Lower leg skin (tissue), 4 donors: ENCODE data around the gene LILRA6. TPM values are rescaled to one million over a fixed set of nuclear protein-coding genes. Genes with fewer than 3 reads are reported as not detected.
"Not testable (repeated sequence)": the region's sequence is repeated elsewhere in the genome, so short reads cannot be mapped to it uniquely, and the experiment has no call there.

Experiments used
- DNase-seq, 2 donors: peaks; one replicate each; pipeline ENCODE4 v3.0.0-alpha.2; 2019; ENCODE audit warnings: low spot score in 2 of 2
- H3K4me3 ChIP-seq: fragments of 200-600 bp; sonication (generic); 2 replicates; pipeline ENCODE4 v1.5.1; 2017; ENCODE audit warnings: mild to moderate bottlenecking, low read depth; ENCODE audit not compliant: poor library complexity, severe bottlenecking
- CTCF ChIP-seq, 3 donors: fragments of 450-650 bp; IDR thresholded peaks; one replicate each; pipeline ENCODE4 v1.5.1; 2016; ENCODE audit warnings: antibody characterized with exemption in 3 of 3, mild to moderate bottlenecking in 3 of 3, moderate library complexity in 2 of 3
- POLR2A ChIP-seq, 2 donors: fragments of 450-650 bp; IDR thresholded peaks; one replicate each; pipeline ENCODE4 v1.6.1; 2016 to 2017; ENCODE audit warnings: antibody characterized with exemption in 2 of 2, mild to moderate bottlenecking in 1 of 2, moderate library complexity in 1 of 2
- WGBS, 2 donors: methylation state at CpG; one replicate each; pipeline ENCODE4 v1.1.5; 2018; 5-methylcytosine and 5-hydroxymethylcytosine counted together
- intact Hi-C: fragments of 100-400 bp; cut with DNase I; formaldehyde crosslinking; loops from one replicate; pipeline ENCODE4 v1.15.0; 2023; ENCODE audit warnings: low total_unique reads
- total RNA-seq, 4 donors: library from RNA; depleted of rRNA; stranded (reverse); fragments of >200 nt; gene quantifications; one replicate each; pipeline ENCODE4 v1.1.0, GENCODE V29; 2016

The LILRA6 gene
- total RNA-seq, 4 donors from 2014 or later, result 0.98 to 1.6 (median 1.5) TPM; not detected in 1

- no peak overlapping the region for H3K4me3 ChIP-seq
- DNase-seq, result no peak
- intact Hi-C loops, result no loop called here
- no peak for TF ChIP-seq POLR2A (IDR thresholded peaks at IDR 0.05)
- no peak for TF ChIP-seq CTCF (IDR thresholded peaks at IDR 0.05)
- WGBS, 2 donors, result 72 to 82% methylated on average over 13 of the region's 13 CpGs
These were observed 40.6 kb downstream of the LILRA6 start for GRCh38 chr19:54201980-54202379.

- DNase-seq, result no peak
- intact Hi-C loops, result no loop called here
- 2 to 4% methylated on average over 25 to 28 of the region's 28 CpGs for WGBS, 2 donors
- peak overlapping the region; percentile 54 for H3K4me3 ChIP-seq
- TF ChIP-seq CTCF (IDR thresholded peaks at IDR 0.05) (no peak), POLR2A (IDR thresholded peaks at IDR 0.05) (no peak)
These were observed 41.4 kb downstream of the LILRA6 start for GRCh38 chr19:54201172-54201701.

- TF ChIP-seq CTCF (IDR thresholded peaks at IDR 0.05), result no peak
- no peak for TF ChIP-seq POLR2A (IDR thresholded peaks at IDR 0.05)
- WGBS, 2 donors, result 93 to 94% methylated on average over 16 of the region's 16 CpGs
- H3K4me3 ChIP-seq, result no peak overlapping the region
- intact Hi-C loops, result no loop called here
- DNase-seq, result no peak
These were observed 43.2 kb downstream of the LILRA6 start for GRCh38 chr19:54199401-54199800.

- H3K4me3 ChIP-seq, result no peak overlapping the region
- intact Hi-C loops, result no loop called here
- 58 to 74% methylated on average over 3 of the region's 3 CpGs for WGBS, 2 donors
- no peak for DNase-seq
- TF ChIP-seq CTCF (IDR thresholded peaks at IDR 0.05) (no peak), POLR2A (IDR thresholded peaks at IDR 0.05) (no peak)
These were observed 45.5 kb downstream of the LILRA6 start for GRCh38 chr19:54197121-54197520.

GRCh38 chr19:54196536-54196935 is 46.1 kb downstream of the LILRA6 start:
- intact Hi-C loops, result no loop called here
- no peak overlapping the region for H3K4me3 ChIP-seq
- 87 to 96% methylated on average over 7 of the region's 7 CpGs for WGBS, 2 donors
- TF ChIP-seq CTCF (IDR thresholded peaks at IDR 0.05), result no peak
- no peak for TF ChIP-seq POLR2A (IDR thresholded peaks at IDR 0.05)
- DNase-seq, result no peak

- 90 to 95% methylated on average over 12 of the region's 12 CpGs for WGBS, 2 donors
- H3K4me3 ChIP-seq, intact Hi-C loops, DNase-seq: not testable (repeated sequence)
These were observed 48.1 kb downstream of the LILRA6 start for GRCh38 chr19:54194463-54194862.
